ENCODE measurements around the gene SMARCD2. TPM values are rescaled to one million over a fixed set of nuclear protein-coding genes. Genes with fewer than 3 reads are reported as not detected.
"Not testable (repeated sequence)": the region's sequence is repeated elsewhere in the genome, so short reads cannot be mapped to it uniquely, and the experiment has no call there.

SMARCD2 gene
- total RNA-seq, 4 donors from 2014 or later: 124 to 193 (median 151) TPM

- TF ChIP-seq CTCF (IDR thresholded peaks at IDR 0.05) (no peak), POLR2A (IDR thresholded peaks at IDR 0.05) (no peak)
- Histone ChIP-seq H3K27ac (no peak overlapping the region), H3K9me3 (no peaks in the 10 kb centered on the region), H3K27me3 (no peaks in the 10 kb centered on the region), H3K4me3 (no peak overlapping the region), H3K36me3 (no peaks in the 10 kb centered on the region), H3K4me1 (no peaks in the 10 kb centered on the region)
- no peak for DNase-seq
These were observed 16.8 kb upstream of the SMARCD2 start for GRCh38 chr17:63859257-63859656.

GRCh38 chr17:63856425-63856824 is 13.9 kb upstream of the SMARCD2 start:
- not testable (repeated sequence) for H3K4me3 ChIP-seq, H3K36me3 ChIP-seq, H3K9me3 ChIP-seq, H3K4me1 ChIP-seq, H3K27ac ChIP-seq, DNase-seq, H3K27me3 ChIP-seq

- H3K27me3 ChIP-seq: no peaks in the 10 kb centered on the region
- H3K4me1 ChIP-seq: no peaks in the 10 kb centered on the region
- no peak for TF ChIP-seq CTCF (IDR thresholded peaks at IDR 0.05)
- no peak for TF ChIP-seq POLR2A (IDR thresholded peaks at IDR 0.05)
- no peaks in the 10 kb centered on the region for H3K9me3 ChIP-seq
- H3K36me3 ChIP-seq: no peaks in the 10 kb centered on the region
- no peak for DNase-seq
- no peak overlapping the region for H3K27ac ChIP-seq
- no peak overlapping the region for H3K4me3 ChIP-seq
These were observed 12.7 kb upstream of the SMARCD2 start for GRCh38 chr17:63855185-63855584.

- no peaks in the 10 kb centered on the region for H3K27me3 ChIP-seq
- no peak overlapping the region for H3K27ac ChIP-seq
- no peaks in the 10 kb centered on the region for H3K9me3 ChIP-seq
- H3K4me3 ChIP-seq: no peak overlapping the region
- no peak for DNase-seq
- no peaks in the 10 kb centered on the region for H3K4me1 ChIP-seq
- TF ChIP-seq POLR2A (IDR thresholded peaks at IDR 0.05) (no peak), CTCF (IDR thresholded peaks at IDR 0.05) (no peak)
- H3K36me3 ChIP-seq: no peaks in the 10 kb centered on the region
These were observed 12.2 kb upstream of the SMARCD2 start for GRCh38 chr17:63854709-63855108.

GRCh38 chr17:63853260-63853659 is 10.8 kb upstream of the SMARCD2 start:
- TF ChIP-seq CTCF (IDR thresholded peaks at IDR 0.05) (no peak), POLR2A (IDR thresholded peaks at IDR 0.05) (no peak)
- no peak overlapping the region for H3K27ac ChIP-seq
- H3K4me1 ChIP-seq: no peaks in the 10 kb centered on the region
- H3K4me3 ChIP-seq: no peak overlapping the region
- peak in 1 of 3 donors; percentile 4 for DNase-seq
- H3K27me3 ChIP-seq: no peaks in the 10 kb centered on the region
- no peaks in the 10 kb centered on the region for H3K36me3 ChIP-seq
- H3K9me3 ChIP-seq: no peaks in the 10 kb centered on the region

- Histone ChIP-seq H3K27me3 (no peaks in the 10 kb centered on the region), H3K36me3 (no peaks in the 10 kb centered on the region), H3K4me3 (no peak overlapping the region), H3K9me3 (no peaks in the 10 kb centered on the region), H3K27ac (no peak overlapping the region), H3K4me1 (no peaks in the 10 kb centered on the region)
- no peak for DNase-seq
- no peak for TF ChIP-seq CTCF (IDR thresholded peaks at IDR 0.05)
- TF ChIP-seq POLR2A (IDR thresholded peaks at IDR 0.05): no peak
These were observed 7.9 kb upstream of the SMARCD2 start for GRCh38 chr17:63850401-63850800.
